NCI-H748 treated with DMSO at 0.1 percent for 48 hours (cell line): ENCODE data around the gene BACH1.

ENCODE experiments used
- DNase-seq: peaks from one replicate; lab custom pipeline; 2025; lab: John Stamatoyannopoulos, UW

BACH1 gene

DNA sequence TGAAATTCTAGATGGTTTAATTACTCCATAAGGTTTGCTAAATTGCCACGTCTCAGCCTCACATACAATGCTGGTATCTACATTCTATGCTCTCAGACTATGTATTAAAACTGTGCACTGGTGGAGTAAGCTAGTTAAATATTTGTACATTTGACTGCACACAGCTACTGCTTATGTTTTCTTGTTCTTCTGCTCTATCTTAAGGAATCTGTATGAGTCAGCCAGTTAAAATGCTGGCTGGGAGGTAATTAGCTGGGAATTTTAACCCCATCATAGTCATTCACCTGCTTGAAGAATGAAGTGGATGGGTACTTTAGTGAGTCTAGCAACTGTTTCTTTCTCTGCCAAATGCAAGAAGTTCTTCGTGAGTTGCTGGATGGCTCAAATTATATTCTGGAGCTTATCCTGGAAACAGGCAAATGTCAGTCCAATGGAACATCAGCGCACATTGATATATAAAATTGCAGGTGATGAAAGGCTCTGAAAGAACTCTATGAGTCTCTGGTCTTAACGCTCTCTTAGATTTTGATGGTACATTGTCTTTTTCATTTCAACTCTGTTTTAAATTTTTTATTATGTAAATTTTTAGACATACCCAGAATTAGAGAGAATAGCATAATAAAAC is 83.4 kb downstream of the BACH1 start:
- DNase-seq = no peak

DNA sequence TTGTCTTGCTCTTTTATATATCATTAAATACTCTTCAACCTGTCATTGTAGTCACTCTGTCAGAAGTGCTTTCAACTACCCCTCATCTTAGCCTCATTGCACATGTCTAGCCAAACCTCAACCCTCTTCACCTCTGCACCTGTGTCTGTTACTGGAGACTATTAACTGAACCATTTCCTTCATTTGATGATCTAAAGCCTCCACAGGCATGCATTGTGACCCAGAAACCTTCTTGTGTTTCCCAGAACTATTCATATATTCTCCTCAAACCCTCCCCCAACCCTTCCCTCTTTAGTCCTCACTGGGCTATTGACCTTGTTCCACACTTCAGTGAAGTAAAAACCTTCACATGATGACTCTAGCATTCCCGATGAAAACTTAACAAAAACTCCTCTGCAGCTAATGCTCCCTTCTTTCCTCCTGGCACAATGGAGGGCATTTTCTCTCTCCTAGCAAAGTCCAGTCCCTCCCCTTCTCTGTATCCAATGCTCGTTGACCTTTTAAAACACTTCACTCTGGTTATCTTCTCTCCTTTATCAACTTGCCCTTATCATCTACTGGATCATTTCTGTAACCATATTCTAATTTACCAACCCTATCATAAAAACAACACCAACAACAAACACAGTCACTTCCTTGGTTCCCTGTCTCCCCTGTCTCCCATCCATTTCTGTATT is 86.1 kb downstream of the BACH1 start:
- DNase-seq = no peak

GRCh38 chr21:29385934-29386520 is 87.3 kb downstream of the BACH1 start:
- no peak for DNase-seq

DNA sequence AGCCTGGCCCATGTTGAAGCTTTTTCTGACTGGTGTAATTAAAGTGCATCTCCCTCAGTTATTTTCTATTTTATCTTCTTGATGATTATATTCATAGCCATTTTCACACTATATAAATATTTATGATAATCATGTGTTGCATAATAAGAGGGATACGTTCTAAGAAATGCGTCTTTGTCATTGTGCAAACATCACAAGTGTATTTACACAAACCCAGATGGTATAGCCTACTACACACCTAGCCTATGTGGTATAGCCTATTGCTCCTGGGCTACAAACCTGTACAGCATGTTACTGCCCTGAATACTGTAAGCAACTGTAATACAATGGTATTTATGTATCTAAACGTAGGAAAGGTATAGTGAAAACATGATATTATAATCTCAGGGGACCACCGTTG is 88.1 kb downstream of the BACH1 start:
- DNase-seq = peak; percentile 25

- DNase-seq = no peak
These were observed 88.9 kb downstream of the BACH1 start for GRCh38 chr21:29387598-29387997.

- DNase-seq = no peak
These were observed 90.4 kb downstream of the BACH1 start for GRCh38 chr21:29389136-29389535.

GRCh38 chr21:29390778-29391177 is 92.1 kb downstream of the BACH1 start:
- no peak for DNase-seq

- DNase-seq = no peak
These were observed 95.3 kb downstream of the BACH1 start for GRCh38 chr21:29394051-29394450.
